Endothelial cell (in vitro differentiated cells): ENCODE measurements around the gene MRPL33. TPM values are rescaled to one million over a fixed set of nuclear protein-coding genes. Genes with fewer than 3 reads are reported as not detected.

ENCODE experiments used
- DNase-seq: peaks from one replicate; pipeline ENCODE4 v3.0.0; 2021; ENCODE audit warnings: low spot score
- H3K27ac Mint-ChIP-seq: one replicate; pipeline ENCODE4 v1.8.0; 2021; ENCODE audit warnings: mixed read lengths, inconsistent platforms; ENCODE audit not compliant: unreplicated experiment
- H3K27me3 Mint-ChIP-seq: one replicate; pipeline ENCODE4 v1.8.0; 2021; ENCODE audit warnings: mild to moderate bottlenecking, moderate library complexity, mixed read lengths, inconsistent platforms; ENCODE audit not compliant: unreplicated experiment
- H3K36me3 Mint-ChIP-seq: one replicate; pipeline ENCODE4 v1.8.0; 2021; ENCODE audit warnings: mild to moderate bottlenecking, low read depth, mixed read lengths, inconsistent platforms; ENCODE audit not compliant: unreplicated experiment
- H3K4me1 Mint-ChIP-seq: one replicate; pipeline ENCODE4 v1.8.0; 2021; ENCODE audit warnings: mild to moderate bottlenecking, mixed read lengths, inconsistent platforms; ENCODE audit not compliant: unreplicated experiment
- H3K4me3 Mint-ChIP-seq: one replicate; pipeline ENCODE4 v1.8.0; 2021; ENCODE audit warnings: mild to moderate bottlenecking, mixed read lengths, inconsistent platforms; ENCODE audit not compliant: unreplicated experiment
- H3K9me3 Mint-ChIP-seq: one replicate; pipeline ENCODE4 v1.8.0; 2021; ENCODE audit warnings: mixed read lengths, inconsistent platforms; ENCODE audit not compliant: unreplicated experiment
- CTCF ChIP-seq: fragments of 200-600 bp; sonication (generic); IDR thresholded peaks from one replicate; pipeline ENCODE4 v1.5.0; 2021; ENCODE audit warnings: antibody characterized with exemption; ENCODE audit not compliant: unreplicated experiment
- total RNA-seq: library from RNA; stranded (reverse); fragmentation: NEBNext Ultra II Directional; extraction: Animal tissue kit (Norgen Biotek cat#: 25700); gene quantifications from one replicate; pipeline ENCODE4 v1.2.1, GENCODE V29; 2021; ENCODE audit not compliant: unreplicated experiment

Gene MRPL33
- total RNA-seq, 1 donor from 2014 or later: 52.0 TPM

GRCh38 chr2:27736031-27736889, 35.3 kb upstream of the MRPL33 start:
- H3K27ac Mint-ChIP-seq: no peak overlapping the region
- H3K27me3 Mint-ChIP-seq: no peaks in the 10 kb centered on the region
- no peak for TF ChIP-seq CTCF
- peaks cover 25% of the 10 kb centered on the region for H3K4me1 Mint-ChIP-seq
- H3K4me3 Mint-ChIP-seq: no peak overlapping the region
- DNase-seq: no peak
- H3K36me3 Mint-ChIP-seq: peaks cover 8% of the 10 kb centered on the region
- H3K9me3 Mint-ChIP-seq: no peaks in the 10 kb centered on the region

- Mint-ChIP-seq H3K4me1 (peaks cover 23% of the 10 kb centered on the region), H3K27me3 (no peaks in the 10 kb centered on the region), H3K36me3 (peaks cover 8% of the 10 kb centered on the region), H3K27ac (no peak overlapping the region), H3K4me3 (no peak overlapping the region), H3K9me3 (no peaks in the 10 kb centered on the region)
- DNase-seq: no peak
- TF ChIP-seq CTCF: no peak
Observed at GRCh38 chr2:27736890-27737204, 34.7 kb upstream of the MRPL33 start.

GRCh38 chr2:27737676-27738348, 33.7 kb upstream of the MRPL33 start:
- Mint-ChIP-seq H3K4me3 (no peak overlapping the region), H3K36me3 (peaks cover 8% of the 10 kb centered on the region), H3K4me1 (peaks cover 23% of the 10 kb centered on the region), H3K27me3 (peaks cover 5% of the 10 kb centered on the region), H3K9me3 (no peaks in the 10 kb centered on the region), H3K27ac (no peak overlapping the region)
- no peak for TF ChIP-seq CTCF
- DNase-seq: no peak

GRCh38 chr2:27738349-27739057, 33.0 kb upstream of the MRPL33 start:
- no peak for DNase-seq
- Mint-ChIP-seq H3K4me3 (no peak overlapping the region), H3K36me3 (peaks cover 8% of the 10 kb centered on the region), H3K27ac (no peak overlapping the region), H3K4me1 (peaks cover 23% of the 10 kb centered on the region), H3K9me3 (no peaks in the 10 kb centered on the region), H3K27me3 (peaks cover 6% of the 10 kb centered on the region)
- TF ChIP-seq CTCF: no peak
